ENCODE measurements around the gene PTCD1. TPM values are rescaled to one million over a fixed set of nuclear protein-coding genes. Genes with fewer than 3 reads are reported as not detected.
"Not testable (repeated sequence)": the region's sequence is repeated elsewhere in the genome, so short reads cannot be mapped to it uniquely, and the experiment has no call there.

PTCD1 gene
- polyA plus RNA-seq, 1 donor: 3.7 TPM

DNA sequence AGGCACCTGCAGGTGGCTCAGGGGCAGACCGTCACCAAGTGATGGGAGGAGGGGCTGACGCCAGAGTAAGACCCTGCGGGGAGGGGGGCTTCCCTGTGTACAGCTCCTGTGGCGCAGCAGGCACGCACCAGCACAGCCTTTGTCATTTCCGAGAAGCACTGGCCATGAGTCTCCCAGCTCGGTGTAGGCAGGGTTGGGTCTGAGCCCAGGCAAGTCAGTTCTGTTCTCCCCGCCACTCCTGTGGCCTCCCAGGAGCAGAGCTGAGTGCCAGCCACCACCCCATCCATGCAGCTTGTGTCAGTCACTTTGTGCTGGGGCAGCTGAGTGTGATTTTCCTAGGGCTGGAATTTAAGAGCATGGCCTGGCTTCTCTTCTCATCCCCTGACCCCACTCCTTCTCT lies 13.3 kb upstream of the PTCD1 start:
- no peak for DNase-seq (ENCODE audit: low read depth)

DNA sequence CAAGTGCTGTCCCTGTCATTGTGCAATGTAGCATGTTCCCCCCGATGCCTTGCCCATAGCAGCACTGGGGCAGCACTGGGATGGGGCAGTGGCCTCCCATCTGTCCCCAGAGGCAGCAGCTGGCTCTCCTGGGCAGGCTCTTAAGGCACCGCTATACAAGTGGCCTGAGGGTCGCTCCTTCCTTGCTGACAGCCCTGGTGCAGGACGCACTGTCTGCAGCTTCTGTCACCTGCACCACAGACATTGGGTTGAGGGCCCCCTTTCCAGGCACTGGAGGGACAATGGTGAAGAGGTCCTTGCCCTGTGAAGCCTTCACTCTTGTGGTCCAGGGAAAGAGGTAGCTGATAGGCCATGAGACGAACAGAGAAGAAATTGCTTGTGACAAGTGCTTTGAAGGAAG lies 10.7 kb upstream of the PTCD1 start:
- DNase-seq (ENCODE audit: low read depth): no peak

DNA sequence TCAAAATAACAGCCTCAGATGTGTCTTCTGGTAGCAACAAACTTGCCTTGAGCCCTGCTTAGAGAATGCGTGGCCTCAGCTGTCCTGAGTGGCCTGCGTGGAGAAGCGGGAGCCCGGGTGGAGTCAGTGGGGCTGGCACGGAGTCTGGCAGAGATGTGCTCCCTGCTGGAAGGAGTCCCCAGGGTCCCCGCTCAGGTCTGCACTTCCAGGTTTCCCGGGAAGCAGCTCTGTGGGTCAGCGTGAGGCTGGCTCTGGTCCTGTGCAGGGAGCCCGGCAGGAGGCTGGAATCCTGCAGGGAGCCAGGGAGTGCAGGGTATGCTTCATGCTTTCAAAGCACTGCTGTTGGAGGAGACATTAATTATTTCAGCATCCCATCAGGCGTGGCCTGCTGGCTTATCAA lies 10.3 kb upstream of the PTCD1 start:
- no peak for DNase-seq (ENCODE audit: low read depth)

DNA sequence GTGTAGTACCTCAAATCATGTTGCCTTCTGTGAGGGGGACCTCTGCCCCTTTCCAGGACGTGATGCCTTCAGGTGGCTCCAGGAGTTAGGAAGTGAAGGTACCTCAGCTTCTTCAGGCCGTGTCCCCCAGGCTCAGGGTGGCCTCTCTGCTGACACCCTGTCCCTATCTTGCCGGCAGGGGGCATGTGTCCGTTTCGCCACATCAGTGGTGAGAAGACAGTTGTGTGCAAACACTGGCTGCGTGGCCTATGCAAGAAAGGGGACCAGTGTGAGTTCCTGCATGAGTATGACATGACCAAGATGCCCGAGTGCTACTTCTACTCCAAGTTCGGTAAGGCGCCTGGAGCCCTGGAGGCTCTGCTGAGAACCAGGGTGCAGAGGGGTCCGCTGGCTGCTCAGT lies 9.3 kb upstream of the PTCD1 start:
- DNase-seq (ENCODE audit: low read depth): no peak

DNA sequence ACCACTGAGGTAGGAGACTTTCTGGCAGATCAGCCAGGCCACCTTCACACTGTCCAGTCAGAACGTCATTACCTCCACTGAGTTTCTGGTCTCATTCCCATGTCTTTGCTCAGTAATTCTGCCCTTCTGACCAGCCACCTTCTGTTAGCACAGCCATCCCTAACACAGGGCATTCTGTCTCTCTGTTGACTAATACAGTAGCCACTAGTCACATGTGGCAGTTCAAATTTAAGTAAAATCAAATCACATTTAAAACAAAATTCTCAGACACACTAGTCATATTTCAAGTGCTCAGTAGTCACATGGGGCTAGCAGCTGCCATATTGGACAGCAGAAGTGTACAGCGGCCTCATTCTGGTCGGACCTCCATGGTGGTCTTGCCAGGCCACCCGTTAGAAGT lies 7.5 kb upstream of the PTCD1 start:
- DNase-seq (ENCODE audit: low read depth): no peak

DNA sequence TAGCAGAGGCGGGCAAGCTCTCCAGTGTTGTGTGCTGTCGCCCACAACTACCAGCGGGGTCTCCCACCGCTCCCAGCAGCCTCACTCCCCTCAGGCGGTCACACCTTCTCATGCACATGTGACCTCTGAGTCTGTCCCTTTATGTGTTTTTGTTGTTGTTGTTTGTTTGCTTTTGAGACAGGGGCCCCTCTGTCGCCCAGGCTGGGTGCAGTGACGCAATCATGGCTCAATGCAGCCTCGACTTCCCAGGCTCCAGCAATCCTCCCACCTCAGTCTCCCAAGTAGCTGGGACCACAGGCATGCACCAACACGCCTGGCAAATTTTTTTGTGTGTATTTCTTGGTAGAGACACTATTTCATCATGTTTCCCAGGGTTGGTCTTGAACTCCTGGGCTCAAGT lies 1.6 kb upstream of the PTCD1 start:
- DNase-seq (ENCODE audit: low read depth): no peak

DNA sequence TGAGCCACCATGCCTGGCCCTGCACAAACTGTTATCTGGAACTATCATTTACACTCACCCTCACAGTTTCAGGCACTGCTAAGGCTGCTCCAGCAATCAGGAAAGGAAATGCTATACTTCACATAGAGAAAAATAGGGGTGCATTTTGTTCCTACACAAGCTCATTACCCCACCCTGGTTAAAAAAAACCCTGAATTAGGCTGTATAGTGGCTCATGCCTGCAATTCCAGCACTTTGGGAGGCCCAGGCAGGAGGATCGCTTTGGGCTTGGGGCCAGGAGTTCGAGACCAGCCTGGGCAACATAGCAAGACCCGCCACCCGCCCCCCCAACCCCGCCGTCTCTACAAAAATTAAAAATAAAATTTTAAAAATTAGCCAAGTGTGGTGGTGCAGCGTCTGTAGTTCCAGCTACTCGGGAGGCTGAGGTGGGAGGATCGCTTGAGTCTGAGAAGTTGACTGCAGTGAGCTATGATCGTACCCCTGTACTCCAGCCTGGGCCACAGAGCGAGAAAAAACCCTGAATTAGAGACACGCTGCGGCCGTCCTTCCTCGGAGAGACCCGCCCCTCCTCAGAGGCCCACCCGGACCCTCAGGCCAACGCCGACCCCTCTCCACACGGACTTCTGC lies 539 bp downstream of the PTCD1 start:
- DNase-seq (ENCODE audit: low read depth): no peak

DNA sequence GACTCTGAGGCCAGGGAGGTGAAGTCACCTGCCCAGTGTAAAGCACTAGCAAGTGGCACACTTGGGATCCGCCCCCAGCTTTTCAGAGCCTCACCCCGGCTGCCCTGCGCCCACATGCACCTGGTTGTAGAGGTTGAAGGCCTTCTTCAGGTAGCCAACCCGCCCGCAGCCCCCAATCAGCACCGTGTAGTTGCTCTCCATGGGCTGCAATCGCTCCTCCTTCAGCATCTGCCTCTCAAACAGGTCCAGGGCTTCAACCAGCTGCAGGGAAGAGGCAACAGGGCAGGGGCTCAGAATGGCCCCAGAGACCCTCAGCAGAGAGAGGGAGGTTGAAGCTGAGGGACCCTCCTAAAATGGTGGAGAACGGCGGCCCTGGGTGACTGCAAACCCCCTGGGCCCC lies 5.4 kb downstream of the PTCD1 start:
- no peak for DNase-seq (ENCODE audit: low read depth)

DNA sequence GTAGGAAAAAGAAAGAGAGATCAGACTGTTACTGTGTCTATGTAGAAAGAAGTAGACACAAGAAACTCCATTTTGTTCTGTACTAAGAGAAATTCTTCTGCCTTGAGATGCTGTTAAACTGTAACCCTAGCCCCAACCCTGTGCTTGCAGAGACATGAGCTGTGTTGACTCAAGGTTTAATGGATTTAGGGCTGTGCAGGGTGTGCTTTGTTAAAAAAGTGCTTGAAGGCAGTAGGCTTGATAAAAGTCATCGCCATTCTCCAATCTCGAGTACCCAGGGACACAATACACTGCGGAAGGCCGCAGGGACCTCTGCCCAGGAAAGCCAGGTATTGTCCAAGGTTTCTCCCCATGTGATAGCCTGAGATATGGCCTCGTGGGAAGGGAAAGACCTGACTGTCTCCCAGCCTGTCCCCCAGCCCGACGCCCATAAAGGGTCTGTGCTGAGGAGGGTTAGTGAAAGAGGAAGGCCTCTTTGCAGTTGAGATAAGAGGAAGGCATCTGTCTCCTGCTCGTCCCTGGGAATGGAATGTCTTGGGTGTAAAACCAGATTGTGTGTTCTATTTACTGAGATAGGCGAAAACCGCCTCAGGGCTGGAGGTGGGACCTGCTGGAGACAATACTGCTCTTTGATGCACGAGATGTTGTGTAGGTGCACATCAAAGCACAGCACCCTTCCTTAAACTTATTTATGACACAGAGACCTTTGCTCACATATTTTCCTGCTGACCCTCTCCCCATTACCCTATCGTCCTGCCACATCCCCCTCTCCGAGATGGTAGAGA lies 6.7 kb downstream of the PTCD1 start:
- DNase-seq (ENCODE audit: low read depth): not testable (repeated sequence)

DNA sequence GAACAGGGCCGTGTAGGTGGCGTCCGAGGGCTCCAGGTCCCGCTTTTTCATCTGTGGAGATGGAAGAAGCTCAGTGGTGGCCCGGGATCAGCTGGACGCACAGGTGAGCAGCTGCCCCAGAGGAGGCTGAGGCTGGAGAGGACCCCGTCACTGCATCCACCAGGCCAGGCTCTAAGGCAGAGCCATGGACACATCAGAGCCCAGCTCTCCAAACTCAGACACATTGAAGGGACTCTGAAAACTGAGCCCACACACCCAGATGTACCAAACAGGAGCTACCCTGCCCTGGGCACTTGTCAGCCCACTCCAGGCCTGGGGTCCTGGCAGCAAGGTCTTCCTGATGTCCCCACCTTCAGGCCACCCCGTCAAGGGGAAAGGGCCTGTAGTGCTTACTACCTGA lies 8.8 kb downstream of the PTCD1 start:
- DNase-seq (ENCODE audit: low read depth): no peak

DNA sequence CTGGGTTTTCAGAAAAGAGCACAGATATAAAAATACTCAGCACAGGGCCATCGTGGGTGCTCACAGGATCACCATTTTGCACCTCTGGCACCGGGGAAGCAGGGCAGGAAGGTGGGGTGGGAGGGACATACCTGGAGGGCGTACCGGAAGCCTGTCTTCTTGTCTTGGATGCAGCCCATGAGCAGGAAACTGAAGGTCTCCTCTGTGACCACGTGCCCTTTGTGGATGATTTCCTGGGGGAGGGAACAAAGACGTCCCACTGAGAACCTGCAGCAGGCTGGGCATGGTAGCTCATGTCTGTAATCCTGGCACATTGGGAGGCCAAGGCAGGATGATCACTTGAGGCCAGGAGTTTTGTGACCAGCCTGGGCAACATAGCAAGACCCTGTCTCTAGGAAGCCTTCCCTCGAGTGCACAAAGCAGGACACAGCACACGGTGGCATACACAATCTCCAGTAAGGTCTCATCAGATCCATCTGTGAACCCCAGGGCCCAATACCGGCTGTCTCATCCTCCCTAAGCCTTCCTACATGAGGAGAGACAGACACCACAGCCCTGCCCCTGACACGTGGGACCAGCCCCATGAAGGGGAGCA lies 9.5 kb downstream of the PTCD1 start:
- DNase-seq (ENCODE audit: low read depth): no peak

DNA sequence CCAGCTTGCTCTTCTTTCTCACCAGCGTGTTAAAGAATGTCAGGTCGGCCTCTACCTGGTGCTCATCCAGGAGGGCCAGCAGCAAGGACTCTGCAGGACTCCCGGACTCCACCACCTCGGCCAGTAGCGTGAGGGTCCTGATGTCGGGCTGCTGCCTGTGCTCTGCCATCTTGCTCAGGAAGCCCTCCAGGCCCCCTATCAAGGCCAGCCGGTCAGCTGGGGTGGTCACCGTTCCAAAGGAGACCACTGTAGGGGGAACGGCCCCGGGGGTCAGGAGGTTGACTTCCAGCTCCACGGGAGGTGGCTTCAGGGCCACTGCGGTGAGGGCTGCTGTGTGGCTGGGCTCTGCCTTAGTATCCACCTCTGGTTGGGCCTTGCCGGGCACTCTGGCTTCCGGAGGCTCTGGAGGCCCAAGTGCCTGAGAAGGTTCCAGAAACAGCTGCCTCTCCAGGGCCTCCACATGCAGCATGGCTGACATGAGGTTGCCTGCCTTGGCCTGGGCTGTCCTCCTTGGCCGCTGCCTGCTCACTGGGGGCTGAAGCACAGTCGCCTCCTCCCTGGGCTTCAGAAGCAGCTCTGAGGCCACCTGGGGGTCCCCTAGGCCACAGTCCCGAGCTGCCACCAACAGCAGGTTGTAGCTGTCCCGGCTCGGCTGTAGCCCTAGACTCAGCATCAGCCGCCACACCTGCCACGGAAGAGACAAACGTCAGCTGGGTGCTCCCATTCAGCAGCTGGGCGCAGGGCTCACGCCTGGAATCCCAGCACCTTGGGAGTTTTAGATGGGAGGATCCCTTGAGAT lies 13.5 kb downstream of the PTCD1 start:
- no peak for DNase-seq (ENCODE audit: low read depth)

DNA sequence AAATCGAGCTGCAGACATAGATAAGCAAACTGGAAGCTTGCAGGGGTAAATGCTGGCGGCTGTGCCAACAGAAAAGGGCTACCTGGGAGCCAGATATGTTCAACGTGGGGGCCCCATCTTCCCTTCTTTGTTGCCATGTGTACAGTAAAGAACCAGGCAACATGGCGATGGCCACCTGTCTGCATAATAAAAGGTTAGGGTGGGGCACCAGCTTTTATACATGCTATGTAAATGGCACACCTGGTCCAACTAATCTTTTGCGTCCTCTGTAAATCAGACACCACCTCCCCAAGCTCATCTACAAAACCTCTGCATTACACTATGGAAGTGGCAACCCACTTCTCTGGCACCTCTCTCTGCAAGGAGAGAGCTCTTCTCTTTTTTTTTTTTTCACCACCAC lies 16.0 kb downstream of the PTCD1 start:
- no peak for DNase-seq (ENCODE audit: low read depth)

DNA sequence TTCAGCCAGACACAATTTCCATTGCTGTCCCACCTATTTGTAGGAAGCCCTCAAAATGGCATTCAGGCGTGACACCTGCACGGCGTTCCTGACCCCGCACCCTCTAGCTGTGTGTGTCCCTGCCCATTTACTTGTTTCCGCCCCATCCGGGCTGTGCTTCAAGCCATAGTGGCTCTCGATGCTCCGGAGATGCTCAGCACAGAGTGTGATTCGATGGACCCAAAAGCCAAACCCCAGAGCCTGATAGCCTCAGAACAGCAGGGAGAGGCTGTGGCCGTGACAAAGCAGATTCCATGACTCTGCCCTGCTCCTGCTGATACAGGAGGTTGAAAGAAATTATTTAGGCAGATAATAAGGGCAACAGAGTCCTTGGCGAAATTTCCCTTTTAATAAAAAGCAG lies 16.4 kb downstream of the PTCD1 start:
- no peak for DNase-seq (ENCODE audit: low read depth)

DNA sequence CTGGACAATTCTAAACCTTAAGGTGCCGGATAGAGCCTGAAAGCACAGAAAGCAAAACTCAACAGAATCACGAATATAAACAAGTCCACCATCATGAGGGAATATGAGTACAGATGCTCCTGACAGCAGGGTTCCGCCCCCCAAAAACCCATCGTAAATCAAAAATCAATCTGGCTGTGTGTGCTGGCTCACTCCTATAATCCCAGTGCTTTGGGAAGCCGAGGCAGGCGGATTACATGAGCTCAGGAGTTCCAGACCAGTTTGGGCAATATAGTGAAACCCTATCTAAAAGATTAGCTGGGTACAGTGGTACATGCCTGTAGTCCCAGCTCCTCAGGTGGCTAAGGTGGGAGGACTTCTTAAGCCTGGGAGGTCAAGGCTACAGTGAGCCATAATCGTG lies 17.6 kb downstream of the PTCD1 start:
- no peak for DNase-seq (ENCODE audit: low read depth)

DNA sequence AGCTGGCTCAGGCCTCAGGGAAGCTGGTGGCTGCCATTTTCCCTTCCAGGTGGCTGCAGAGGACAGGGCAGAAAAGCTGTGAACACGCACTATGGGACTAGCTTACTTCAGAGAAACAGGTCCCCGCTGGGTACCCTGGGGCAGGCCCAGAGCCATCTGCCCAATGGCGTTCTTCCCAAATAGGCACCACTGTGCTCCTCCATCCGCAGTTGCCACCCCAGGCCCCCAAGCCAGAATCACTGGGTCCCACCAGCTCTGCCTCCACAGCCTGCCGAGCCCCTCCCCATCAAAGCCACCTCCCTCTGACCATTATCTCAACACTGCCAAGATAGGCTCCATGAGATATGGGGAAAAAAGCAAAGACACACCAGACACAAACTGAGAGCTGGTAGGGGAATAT lies 18.4 kb downstream of the PTCD1 start:
- no peak for DNase-seq (ENCODE audit: low read depth)

DNA sequence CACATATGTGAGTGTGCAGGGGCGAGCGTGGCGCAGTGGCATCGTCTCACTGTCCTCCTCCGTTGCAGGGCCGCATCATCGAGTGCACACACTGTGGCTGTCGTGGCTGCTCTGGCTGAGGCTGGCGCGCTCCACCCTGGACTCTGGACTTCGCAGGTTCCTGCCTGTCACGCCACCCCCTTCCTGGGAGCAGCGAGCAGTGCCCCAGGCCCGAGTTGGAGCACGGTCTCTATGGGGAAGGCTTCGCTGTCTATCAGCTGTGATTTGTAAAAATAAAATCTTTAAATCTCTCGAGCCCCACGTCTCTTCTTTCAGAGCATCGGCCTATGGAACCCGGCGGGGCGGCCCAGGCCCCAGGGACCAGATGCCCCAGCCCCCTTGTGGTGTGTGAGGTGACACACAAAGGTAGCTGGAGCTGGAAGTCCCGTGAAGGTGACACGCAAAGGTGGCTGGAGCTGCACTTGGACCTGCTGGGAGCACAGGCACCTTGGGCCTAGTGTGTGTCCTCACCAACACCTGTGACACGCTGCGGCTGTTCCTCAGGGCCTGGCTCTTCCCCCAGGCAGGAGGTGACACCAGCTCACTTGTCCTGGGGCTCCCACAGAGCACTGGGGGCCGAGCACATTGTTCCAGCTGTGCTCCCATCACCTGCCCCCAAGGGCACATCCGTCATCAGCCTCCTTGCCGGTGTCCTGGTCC lies 19.1 kb downstream of the PTCD1 start:
- no peak for DNase-seq (ENCODE audit: low read depth)

DNA sequence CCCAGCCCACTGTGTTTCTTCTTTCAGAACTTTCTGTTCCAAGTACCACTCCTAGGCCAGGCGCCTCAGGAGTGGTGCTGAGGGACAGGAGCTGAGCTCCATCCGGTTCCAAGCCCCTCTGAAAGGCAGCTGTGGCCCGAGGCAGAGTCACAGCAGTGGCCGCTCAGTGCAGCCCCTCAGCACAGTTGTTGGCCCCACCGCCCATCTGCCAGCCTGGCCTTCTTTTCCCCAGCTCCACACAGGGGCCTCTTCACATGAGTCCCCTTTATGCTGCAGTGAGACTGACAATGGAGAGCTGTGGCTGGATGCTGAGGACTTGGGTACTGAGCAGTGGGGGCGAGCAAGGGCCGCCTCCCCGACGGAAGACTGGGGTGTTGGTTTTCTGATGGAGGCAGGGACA lies 20.3 kb downstream of the PTCD1 start:
- no peak for DNase-seq (ENCODE audit: low read depth)

DNA sequence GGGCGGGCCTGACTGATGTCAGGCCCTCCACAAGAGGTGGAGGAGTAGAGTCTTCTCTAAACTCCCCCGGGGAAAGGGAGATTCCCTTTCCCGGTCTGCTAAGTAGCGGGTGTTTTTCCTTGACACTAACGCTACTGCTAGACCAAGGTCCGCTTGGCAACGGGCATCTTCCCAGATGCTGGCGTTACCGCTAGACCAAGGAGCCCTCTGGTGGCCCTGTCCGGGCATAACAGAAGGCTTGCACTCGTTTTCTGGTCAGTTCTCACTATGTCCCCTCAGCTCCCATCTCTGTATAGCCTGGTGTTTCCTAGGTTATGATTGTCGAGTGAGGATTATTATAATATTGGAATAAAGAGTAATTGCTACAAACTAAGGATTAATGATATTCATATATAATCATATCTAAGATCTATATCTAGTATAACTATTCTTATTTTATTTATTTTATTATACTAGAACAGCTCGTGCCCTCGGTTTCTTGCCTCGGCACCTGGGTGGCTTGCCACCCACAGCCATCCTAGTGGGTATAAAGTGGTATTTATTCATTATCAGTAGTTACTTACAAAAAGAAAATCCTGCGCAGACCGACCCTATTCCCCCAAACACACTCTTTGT lies 23.0 kb downstream of the PTCD1 start:
- not testable (repeated sequence) for DNase-seq (ENCODE audit: low read depth)

DNA sequence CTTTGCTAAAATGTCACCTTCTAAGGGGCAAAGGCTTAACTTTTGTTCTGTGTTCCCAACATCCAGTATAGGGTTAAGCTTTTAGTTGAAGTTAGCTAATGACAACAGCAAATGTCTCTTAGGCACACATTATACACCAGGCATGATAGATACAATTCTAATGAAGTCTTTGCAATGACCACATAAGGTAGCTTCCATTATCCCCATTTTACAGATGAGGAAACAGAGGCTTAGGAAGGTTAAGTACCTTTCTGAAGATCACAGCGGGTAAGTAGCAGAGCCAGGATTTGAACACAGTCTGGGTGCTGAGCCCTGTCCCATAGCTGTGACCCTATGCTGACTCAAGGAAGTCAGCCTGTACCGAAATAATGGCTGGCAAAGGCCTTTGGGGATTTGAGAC lies 28.0 kb downstream of the PTCD1 start:
- no peak for DNase-seq (ENCODE audit: low read depth)

DNA sequence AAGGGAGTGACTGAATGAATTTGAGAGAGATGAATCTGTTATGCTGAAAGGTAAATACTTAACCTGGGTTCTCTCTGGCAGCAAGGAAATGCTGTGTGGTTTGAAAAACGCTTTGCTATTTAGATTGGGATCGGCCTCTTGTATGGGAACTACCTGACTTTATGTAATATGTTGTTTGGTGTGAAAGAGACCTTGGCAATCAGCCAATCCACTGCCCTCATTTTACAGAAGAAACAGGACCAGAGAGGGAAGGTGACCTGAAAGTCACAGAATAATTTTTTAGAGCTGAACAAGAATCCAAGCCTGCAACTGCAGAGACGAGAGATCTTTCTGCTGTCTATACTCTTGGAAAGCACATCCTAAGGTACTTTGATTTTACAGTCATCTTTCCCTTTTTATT lies 28.8 kb downstream of the PTCD1 start:
- DNase-seq (ENCODE audit: low read depth): no peak
